ENCODE results near the gene GAR1.
A peak's percentile ranks its signal among the peaks of the same experiment; 100 is the strongest.
"Not testable (repeated sequence)": the region's sequence is repeated elsewhere in the genome, so short reads cannot be mapped to it uniquely, and the experiment has no call there.

GAR1 gene
- 7.2 to 12.2 reads per million in 2 donors for total RNA-seq

DNA sequence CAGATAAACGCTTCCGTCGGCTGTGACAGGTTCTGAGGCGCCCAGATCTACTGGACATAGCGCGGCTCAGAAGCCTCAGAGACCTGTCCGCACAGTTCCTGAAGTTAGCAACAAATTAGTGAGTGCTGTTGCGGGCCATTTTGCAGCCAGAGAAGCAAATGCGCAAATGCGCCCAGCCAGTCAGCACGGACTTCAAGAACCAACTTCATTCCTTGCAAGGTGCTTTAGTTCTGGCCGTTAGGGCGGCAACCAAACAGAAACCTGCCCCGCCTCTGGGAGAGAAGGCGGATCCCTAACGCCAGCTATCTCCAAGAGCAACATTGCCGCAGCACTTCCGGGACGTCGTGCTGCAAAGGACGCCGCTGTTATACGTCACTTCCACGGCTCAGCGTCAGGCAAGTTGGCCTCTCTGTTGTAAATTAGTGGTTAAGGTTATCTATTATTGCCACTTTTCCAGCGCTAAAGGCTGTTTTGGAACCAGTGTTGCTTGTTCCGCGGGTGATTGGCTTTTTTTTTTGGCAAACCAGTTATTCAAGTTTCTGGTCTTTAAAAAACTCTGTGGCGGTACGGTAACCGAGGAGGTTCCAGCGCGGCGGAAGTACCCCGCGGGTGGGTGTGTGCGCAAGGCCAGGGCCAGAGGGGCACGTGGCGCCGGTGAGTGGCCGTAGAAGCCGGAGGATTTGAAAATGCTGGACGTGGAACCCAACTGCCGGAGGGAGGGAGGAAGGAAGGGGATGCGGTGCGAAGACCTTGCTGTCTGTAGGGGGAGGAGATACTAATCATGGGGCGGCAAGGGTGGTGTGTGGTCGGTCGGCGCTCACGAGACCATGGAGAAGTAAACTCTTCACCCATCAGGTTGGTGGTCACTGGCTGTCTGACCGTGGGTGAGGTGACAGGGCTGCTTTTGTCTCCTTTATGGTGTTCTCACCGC lies at the start of gene GAR1:
TSS of gene GAR1 (plus strand) at position 612 of the 931 bp plus-strand sequence. CDS start 403 bp downstream, outside the sequence.
- DNase-seq: peak; percentile 60 to 97 (median 80)

DNA sequence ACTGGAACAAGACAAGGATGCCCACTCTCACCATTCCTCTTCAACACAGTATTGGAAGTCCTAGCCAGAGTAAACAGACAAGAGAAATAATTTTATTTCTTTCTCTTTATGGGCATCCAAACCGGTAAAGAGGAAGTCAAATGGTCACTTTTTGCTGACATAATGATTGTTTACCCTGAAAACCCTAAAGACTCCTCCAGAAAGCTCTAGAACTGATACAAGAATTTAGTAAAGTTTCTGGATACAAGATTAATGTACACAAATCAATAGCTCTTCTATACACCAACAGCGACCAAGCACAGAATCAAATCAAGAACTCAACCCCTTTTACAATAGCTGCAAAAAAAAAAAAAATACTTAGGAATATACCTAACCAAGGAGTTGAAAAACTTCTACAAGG lies 33.5 kb upstream of the GAR1 start:
- not testable (repeated sequence) for DNase-seq

DNA sequence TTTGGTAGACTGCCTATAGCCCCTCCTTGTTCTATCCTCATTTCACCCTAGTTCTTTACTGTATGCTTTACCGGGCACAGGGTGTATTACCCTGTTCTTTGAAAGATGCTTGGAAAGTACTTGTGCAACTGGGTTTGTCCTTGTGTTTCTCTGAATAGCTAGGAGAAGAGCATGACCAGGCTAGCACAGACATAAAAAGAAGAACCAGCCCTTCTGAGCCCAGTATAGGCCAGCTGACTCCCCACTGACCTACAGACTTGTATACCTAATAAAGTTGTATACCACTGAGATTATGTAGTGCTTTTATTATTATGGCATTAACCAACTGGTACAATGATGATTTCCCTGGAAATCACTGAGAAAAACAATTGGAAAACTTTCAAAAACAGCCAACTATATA lies 28.7 kb upstream of the GAR1 start:
- no peak for DNase-seq

DNA sequence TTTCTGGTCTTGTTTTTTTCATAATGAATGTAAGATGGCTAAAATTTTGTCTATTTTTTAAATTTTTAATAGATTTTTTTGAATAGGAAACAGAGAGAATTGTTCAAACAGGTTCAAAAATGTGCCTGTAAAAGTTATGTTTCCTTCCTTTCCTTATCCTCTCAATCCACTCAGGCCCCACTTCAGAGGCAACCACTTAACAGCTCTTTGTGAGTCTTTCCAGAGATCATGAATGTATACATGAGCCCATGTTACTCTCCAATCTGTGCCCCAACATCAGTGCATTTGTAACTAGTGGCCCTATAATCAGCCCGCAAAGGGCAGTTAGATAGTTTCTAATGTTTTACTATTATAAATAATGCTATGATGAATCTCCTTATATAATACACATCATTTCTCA lies 27.8 kb upstream of the GAR1 start:
- DNase-seq: no peak

DNA sequence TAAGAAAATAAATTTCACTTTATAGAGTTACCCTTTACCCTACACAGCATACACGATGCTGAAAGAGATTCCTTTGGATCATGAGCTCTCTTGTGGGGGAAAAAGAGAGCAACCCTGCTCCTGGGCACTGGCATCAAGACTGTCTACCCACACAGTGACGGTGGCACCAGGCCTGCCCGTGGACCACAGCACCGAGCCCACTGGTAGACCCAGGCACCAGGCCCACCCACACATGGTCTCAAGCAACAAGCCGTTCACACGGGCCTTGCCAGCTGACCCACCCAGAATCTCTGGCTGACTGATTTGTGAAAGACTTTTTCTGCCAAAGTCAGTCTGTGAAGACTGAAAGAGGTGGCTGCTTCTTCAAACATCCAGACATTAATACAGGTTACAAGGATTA lies 20.5 kb upstream of the GAR1 start:
- DNase-seq: no peak

DNA sequence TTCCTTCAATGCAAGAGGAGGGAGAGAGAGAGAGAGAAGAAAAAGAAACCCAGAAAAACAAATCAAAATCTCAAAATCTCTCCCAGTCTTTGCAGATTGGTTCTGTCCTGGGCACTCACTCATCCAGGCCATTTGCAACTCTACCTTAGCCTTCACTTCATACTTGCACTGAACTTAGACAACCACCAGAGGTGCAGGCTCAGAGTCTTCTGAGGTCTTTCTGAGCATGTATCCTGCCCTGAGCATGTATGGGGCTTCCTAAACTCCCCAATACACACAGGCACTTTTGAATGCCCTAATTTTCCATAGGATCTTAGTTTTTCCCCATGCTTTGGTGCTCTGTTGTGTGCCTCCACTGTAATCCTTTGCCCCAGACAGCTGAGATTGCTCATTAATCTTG lies 16.7 kb upstream of the GAR1 start:
- DNase-seq: no peak

DNA sequence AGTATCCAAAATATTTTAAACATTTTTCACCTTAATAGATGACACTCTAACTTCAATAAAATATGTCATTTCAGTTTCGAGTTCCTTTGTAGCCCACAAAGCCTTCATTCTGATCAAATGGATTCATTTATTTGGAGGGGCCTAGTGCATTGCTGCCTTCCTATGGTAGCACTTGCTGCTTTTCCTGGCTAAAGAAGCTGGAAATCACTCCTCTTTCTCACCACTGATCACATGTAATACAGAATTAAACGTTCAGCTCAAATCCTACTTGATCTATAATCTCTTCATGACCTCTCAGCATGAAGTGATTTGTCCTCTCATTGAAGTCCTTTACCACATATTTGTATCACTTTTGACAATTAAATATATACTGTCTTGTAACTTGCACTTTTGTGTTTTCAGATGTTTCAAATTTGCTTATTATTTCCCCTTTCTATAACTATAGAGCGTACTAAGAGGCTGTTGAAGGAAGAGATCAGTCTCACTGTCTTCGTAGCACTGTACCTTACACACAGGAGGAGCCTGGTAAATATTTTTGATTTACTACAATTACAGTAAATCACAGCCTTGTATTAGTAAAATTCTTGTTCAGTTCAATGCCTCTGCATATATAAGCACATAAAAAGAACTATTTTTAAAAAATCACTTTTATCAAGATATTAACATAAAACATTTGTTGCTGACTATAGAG lies 14.3 kb upstream of the GAR1 start:
- DNase-seq: no peak

DNA sequence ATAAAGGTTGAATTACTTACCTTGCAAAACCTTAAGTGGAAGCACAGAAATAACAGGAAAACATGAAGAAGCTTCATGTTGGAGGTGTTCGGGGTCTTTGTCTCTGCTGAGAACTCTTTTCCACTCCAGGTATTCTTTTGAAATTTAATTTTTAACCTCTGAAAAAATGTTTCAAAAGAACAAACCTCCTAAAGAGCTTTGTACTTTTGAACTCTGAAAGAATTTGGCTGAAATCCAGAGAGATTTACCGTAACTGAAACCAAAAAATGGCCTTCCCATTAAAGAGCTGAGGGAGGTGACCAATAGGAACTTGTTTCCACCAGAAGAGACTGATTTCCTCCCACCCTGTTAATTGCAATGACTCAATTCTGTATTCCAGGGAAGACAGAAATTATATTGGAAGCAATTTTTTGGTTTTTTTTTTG lies 13.7 kb upstream of the GAR1 start, which contains the start of gene CFI:
TSS of gene CFI (minus strand) at position 105 of the 425 bp plus-strand sequence. CDS start at position 77, 28 bp downstream.
- peak in 1 of 5 experiments; percentile 12 for DNase-seq

DNA sequence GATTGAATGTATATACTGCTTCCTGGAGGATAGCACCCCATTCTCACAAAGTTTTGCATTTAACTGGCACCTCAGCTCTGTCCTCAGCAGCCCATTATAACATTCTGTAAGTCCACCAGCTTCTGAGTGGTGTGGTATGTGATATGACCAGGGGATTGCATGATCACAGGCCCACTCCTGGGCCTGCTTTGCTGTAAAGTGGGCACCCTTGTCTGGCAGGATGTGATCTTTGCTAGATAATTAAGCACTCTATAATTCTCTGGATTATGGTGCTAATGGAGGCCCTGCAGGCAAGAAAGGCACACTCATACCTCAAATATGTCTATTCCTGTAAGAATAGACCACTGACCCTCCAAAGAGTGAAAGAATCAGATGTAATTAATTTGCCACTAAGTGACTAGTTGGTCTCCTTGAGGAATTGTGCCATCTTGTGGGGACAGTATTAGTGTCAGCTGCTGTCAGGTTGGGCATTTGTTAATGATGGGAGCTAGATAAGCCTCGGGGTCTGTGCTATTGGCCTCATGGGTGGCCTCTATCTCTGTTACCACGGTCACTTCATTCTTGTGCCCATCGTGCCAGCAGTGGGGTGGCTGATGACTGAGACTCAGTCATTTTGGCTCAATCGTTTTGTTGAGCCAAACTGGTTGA lies 11.5 kb upstream of the GAR1 start:
- peak in 1 of 5 experiments; percentile 27 for DNase-seq

DNA sequence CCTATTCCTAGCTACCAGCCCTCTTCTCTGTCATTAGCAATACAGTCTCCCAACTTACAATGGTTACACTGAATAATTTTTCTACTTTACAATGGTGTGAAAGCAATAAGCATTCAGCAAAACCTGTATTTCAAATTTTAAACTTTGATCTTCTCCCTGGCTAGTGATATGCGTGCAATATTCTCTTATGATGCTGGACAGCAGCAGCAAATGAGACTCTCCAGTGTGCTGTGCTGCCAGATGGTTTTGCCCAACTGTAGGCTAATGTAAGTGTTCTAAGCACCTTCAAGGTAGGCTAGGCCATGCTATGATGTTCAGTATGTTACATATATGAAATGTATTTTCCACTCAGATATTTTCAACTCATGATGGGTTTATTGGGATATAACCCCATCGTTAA lies 5.9 kb upstream of the GAR1 start:
- DNase-seq: no peak

DNA sequence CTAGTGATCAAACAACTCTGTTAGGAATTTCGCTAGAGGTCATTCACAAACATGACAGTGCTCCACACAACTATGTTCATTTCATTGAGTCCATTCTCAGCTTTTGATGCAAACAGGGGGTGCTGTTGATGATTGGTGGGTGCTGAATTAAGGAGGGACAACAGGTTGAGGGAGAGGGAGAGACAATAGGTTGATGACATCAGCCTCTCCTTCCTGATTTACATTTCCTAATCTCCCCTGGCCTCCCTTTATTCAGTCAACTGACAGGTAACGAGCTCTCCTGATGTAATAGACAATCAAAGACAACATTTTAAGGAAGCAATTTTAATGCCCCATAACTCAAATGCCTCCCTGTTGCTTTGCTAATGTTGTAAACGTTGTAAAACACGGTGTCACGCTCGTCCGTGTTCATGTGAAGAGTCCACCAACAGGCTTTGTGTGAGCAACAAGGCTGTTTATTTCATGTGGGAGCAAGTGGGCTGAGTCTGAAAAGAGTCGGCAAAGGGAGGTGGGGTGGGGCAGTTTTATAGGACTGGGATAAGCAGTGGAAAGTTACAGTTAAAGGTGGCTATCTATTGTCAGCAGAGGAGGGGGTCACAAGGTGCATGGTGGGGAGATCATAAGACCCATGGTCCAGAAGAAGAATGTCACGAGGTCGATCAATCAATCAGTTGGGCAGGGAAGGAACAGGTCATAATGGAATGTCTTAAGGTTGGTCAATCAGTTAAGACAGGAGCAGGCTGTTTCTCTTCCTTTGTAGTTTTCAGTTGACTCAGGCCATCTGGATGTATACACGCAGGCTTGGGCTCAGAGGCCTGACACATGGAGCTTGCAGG lies 4.8 kb upstream of the GAR1 start:
- no peak for DNase-seq

DNA sequence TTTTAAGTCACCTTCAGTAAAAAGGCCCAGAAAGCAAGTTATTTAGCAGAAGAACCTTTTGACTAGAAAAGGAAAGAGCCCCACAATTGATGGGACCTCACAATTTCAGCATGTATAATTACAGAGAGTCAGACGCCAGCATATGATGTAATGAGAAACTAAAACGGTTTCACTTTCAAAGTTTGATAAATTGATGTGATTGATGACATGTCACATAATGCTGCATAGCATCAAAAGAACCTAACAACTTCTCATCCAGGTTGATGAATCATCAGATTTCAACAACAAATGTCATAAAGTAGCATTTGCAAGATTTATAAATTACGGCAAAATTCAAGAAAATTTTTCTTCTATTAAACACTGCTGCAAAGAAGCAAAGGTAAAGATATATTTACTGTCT lies 3.9 kb upstream of the GAR1 start:
- peak in 1 of 5 experiments; percentile 30 for DNase-seq

DNA sequence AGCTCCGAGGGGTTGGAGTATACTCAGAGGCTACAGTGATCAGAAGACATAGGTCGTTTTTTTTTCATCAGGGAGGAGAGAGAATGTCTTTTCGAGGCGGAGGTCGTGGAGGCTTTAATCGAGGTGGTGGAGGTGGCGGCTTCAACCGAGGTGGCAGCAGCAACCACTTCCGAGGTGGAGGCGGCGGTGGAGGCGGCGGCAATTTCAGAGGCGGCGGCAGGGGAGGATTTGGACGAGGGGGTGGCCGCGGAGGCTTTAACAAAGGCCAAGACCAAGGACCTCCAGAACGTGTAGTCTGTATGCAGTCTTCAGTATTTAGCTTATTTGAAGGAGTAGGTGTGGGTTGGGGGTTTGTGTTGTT lies 500 bp downstream of the GAR1 start:
- peak; percentile 18 to 71 (median 42) for DNase-seq

DNA sequence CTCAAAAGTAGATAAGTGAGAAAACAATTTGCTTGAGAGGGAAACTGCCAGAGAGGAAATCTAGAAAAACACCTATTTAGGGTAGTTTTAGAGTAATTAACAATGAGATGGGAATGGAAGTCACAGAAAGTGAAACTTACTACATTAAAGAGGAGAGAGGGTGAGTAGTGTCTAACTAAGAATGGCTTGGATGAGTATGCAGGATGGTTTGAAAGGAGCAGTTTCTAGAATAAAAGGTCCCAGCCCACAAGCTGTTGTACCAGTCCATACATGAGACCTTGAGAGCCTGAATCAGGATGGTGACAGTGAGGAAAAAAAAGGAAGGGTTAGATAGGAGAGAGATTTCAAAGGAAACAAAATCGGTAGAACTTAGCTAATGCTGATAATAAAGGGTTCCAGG lies 1.3 kb downstream of the GAR1 start:
- DNase-seq: peak in 1 of 5 experiments; percentile 18

DNA sequence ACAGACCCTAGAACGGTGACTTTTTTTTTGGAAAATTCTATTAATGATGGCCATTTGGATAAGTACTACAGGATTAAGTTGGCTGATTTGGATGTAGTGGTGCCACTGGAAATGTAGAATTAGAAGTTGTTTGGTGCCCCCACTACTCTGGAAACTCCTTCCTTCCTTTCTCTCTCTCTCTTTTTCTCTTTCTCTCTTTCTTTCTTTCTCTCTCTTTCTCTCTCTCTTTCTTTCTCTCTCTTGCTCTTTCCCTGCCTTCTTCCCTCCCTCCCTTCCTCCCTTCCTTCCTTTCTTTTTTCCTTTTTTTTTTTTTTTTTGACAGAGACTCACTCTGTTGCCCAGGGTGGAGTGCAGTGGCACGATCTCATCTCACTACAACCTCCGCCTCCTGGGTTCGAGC lies 2.7 kb downstream of the GAR1 start:
- no peak for DNase-seq

DNA sequence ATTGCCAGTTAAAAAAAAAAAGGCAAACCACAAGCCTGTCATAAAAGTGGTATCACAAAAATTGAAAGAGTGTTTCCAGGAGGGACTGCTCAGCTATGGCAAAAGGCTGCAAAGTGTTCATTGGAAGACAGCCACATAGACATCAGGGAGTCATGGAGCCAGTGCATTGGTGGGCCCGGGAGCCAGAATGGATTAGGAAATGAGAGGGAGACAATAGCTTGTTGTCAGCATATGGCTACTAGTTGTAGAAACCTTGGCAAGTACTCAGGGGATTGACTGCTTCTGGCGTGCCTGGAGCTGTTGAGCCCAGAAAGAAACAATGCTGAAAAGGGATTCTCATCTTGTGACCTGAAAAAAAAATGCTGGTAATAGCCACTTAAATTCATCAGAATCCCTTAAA lies 5.0 kb downstream of the GAR1 start:
- no peak for DNase-seq

DNA sequence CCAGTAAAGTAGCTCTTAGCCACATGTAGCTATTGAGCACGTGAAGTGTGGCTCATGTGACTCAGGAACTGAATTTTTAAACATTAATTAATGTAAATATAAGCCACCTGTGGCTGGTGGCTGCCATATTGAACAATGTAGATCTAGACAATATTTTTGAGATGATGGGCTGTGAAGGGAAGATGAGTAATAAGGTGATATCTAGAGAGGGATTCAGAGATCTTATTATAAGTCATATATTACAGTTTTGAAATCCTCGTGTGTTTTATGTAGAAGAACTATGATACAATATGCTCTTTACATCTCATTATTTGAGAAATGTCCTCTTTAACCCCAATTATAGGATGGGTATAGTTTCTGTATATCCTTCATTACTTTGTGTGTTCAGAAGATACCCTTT lies 5.6 kb downstream of the GAR1 start:
- peak in 1 of 5 experiments; percentile 19 for DNase-seq

DNA sequence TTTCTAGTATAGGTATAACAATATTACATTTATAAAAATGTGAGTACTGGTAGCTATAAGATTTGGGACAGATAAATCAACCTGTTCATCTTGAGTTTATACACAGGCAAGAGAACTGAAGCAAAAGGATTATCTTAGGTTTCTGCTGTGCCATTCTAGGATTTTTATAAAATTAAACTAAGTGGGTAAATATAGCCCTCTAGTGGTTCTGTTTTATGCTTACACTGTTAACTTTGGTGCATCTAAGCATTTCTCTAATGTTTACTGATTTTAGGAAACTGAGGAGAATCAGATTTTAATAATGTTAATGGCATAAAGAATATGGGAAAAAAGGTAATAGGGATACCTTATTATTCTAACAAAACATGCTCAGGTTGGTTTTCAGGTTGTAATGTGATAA lies 11.2 kb downstream of the GAR1 start:
- peak in 1 of 5 experiments; percentile 30 for DNase-seq

DNA sequence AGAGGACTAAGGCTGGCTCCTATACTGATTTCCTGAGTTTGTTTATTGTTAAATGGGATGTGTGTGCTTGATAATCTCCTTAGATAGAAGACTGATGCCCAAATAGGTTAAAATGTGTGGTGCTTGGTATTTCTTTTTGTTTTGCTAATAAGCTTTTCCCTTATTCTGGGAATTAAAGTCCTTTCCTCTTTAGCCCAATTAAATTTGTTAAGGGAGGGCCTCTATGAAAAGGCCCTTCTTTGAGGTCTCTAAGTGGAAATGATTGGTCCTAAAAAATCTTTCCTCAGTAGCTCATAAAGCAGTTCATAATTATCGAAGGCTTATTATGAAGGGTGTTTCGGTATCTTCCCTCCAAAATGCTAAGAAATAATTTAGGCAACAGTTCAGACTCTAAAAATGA lies 12.1 kb downstream of the GAR1 start, which contains the start of gene RRH:
TSS of gene RRH (plus strand) at position 301 of the 400 bp plus-strand sequence. CDS start at position 357, 56 bp downstream.
- no peak for DNase-seq

DNA sequence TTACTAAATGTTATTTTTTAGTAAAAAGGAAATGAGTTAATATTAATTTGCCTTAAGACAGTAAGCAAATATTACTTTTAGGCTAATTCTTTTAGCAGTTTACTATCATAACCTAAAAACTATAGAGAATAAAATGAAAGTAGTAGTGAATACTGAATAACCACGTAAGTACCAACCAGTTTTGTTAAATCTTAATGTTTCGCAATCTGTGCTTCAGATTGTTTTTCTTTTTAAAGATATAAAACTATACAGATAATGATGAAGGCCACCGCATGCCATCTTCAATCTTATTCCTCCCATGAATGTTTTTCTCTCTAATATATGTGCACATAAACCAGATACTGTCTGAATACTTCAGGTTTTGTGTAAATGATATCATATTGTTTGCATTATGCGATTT lies 18.2 kb downstream of the GAR1 start:
- DNase-seq: no peak

DNA sequence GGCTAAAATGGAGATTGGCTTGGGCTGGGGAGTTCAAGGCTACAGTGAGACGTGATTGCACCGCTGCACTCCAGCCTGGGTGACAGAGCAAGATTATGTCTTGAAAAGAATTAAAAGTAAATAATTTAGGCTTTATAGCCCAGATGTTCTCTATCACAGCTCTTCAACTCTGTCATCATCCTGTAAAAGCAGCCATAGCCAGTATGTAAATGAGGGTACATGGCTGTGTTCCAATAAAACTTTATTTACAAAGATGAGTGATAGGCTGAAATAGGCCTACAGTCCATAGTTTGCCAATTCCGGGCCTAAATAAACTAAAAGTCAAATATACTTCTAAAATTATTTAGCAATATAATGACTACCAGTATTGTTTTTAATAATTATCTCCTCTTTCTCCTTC lies 21.4 kb downstream of the GAR1 start:
- no peak for DNase-seq
